Embryonic facial prominence (tissue), 1 donor: ENCODE data around the gene CENPI.
"Not testable (repeated sequence)": the region's sequence is repeated elsewhere in the genome, so short reads cannot be mapped to it uniquely, and the experiment has no call there.

Source experiments
- DNase-seq: peaks from one replicate; pipeline ENCODE4 v3.0.0-alpha.2; 2016; ENCODE audit errors: extremely low spot score

Gene CENPI, protein sequence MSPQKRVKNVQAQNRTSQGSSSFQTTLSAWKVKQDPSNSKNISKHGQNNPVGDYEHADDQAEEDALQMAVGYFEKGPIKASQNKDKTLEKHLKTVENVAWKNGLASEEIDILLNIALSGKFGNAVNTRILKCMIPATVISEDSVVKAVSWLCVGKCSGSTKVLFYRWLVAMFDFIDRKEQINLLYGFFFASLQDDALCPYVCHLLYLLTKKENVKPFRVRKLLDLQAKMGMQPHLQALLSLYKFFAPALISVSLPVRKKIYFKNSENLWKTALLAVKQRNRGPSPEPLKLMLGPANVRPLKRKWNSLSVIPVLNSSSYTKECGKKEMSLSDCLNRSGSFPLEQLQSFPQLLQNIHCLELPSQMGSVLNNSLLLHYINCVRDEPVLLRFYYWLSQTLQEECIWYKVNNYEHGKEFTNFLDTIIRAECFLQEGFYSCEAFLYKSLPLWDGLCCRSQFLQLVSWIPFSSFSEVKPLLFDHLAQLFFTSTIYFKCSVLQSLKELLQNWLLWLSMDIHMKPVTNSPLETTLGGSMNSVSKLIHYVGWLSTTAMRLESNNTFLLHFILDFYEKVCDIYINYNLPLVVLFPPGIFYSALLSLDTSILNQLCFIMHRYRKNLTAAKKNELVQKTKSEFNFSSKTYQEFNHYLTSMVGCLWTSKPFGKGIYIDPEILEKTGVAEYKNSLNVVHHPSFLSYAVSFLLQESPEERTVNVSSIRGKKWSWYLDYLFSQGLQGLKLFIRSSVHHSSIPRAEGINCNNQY

DNA sequence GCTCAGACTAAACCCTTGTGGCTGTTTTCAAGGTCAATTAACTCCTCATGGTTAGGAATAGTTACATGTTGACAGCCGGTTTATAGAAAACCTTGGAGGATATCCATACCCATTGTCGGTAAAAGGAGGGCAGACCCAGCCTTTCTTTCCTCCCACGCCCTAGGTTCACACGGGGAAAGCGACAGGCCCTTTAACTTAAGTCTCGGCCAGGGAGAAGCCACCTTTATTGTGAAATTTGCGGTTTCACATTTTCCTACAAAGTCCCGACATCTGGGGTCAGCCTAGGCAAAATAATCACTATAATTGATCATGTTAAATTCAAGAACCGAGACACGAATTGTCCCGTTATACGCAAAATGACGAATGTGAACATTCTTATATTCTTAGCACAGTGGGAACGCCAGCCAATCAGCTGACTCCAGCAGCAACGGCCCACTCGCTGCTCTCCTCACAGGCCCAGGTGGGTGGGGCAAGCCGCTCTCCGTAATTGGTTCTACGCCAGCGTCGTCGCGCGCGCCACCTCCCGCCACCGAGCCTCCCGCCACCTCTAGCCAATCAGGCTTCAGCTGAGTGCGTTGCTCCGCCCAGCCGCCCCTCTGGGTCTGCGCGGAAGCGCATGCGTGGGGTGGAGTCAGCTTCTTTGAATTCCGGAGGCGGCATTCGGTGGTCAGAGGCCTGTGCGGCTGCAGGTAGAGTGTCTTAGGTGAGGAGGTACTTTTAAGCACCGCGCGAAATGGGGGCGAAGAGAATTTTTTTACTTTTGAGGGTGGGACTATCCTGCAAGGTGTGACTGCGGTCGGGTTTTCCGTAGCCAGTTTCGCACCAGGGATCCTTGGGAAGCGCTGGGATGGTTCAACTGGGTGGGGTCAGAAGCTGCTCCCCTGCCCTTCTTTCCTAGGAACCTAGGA is at the start of gene CENPI:
TSS of gene CENPI (plus strand) at position 659 of the 908 bp plus-strand sequence. CDS start 2,867 bp downstream, outside the sequence.
- DNase-seq = peak; percentile 80

DNA sequence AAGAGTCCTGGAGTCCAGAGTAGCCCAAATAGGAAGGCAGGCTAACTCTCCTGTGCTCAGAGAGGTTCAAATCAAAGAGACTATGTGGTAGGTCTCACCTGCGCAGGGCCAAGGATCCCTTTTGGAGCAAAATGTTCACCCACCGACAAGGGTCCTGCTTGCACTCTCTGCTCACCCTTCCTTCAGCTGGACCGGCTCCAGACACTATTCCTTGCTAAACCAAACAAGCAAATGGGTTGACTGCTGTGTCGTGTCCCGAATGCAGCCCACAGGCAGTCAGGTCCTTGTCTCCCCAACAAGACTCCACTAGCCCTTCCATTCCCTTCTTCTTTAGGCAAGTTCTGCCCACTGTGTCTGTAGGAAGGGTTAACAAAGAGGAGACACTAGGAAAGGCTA is 46.9 kb upstream of the CENPI start:
- DNase-seq = no peak

DNA sequence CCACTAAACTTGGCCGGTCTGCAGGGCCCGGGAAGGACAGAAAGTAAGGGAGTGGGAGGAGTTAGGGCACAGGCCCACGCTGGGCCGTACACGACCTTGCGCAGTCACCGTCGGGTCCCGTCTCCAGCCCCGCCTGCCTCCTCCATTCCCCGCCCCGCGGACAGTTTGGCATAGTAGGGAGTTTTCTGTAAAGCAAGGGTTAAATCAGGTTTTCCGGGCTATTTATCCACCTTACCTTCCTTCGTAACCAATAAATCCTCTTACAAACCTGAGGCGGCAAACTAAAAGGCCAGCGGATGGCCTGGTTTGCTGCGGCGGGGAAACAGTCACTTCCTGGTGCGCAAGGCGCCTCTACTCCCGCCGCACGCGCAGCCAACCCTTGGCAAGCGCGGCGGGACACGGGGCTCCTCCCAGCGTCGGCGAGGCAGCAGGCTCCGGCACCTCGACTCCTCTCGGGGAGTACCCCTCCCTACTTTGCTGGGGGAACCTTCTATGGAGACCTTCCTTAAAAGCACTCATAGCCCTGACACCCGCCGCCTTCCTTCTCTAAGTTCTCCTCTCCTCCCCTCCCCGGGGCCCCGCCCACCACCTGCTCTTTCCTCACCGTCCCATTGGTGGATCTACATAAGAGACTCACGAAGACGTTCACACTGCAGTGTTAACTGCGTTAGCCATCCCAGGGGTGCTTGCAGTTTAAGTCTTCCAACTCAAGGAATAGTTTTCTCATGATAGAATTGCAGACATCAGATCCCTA is 46.3 kb upstream of the CENPI start, which contains the start of gene TRMT2B:
TSS of gene TRMT2B (minus strand) at position 563 of the 754 bp plus-strand sequence. CDS start 9,822 bp downstream, outside the sequence.
- peak; percentile 7 for DNase-seq

DNA sequence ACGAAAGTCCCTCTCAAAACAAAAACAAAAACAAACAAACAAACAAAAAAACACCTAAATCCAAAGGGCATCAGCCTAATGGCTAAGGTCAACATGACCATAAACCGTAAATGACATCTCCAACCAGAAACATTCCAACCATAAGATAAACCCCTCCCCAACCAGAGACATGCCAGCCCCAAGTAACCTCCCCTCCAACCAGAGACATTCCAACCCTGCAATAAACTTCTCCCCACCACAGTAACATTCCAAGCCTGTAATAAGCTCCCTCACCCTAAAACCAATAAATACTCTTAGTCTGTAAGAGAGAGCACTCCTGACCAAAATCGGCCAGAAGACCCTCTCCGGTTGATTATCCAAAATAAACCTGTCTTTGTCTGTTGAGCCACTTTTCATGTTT is 41.5 kb upstream of the CENPI start:
- DNase-seq = not testable (repeated sequence)

DNA sequence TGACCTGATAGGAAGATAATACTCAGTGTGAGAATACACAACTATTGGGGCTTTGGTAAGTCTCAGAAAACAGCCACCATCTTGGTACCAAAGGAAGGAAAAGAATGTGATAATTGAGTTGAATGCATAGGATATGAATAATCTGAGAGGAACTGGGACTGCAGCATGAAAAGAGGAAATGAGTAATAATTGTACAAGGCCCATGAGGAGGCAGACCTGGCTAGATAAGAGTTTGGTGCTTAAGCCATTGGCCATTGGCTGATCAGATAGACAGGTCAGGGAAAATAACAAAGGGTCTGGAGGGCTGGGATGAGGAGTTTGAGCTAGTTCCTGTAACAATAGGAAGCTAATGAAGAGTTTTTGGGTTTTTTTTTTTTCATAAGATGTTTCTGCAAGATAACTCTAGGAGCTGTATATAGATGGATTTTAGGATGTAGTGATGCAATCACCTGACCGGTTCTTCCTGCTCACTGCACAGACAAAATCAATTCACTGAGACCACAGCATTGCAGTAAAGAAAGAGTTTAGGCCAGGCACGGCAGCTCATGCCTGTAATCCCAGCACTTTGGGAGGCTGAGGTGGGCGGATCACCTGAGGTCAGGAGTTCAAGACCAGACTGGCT is 40.8 kb upstream of the CENPI start:
- no peak for DNase-seq

DNA sequence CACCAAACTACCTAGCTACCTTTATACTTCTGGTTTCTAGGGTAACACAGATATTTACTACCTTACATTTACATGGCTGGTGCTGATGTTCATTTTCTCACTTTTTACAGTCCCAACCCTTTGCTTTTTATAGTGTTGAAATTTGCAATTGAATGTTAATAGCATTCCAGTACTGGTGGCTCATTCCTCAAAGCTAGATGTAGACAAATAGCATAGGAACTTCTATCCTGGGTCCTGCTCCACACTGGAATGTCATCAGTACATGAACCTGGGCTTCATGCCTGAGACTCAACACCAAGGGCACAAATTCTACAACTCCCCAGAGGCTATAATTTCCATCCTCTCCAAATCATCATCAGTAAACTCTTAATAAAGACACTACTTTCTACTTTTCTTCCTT is 35.8 kb upstream of the CENPI start:
- DNase-seq = no peak

DNA sequence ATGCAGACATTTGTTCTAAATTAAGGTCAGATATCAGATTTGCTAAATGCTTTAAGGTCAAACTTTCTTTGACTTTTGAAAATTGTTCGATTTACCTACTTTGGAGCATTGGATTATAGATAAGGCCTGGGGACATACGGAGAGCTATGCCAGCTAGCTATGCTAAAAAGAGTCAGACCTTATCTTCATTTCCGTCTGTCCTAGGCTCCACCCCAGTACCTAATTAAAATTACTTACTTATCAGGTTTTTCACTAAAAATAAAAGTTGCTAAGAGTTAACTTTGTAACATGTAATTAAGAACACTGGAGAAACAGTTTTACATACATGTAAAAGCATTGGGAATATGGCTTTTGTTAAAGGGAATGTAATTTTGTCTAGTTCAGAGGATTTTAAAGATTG is 26.4 kb upstream of the CENPI start:
- DNase-seq = no peak

DNA sequence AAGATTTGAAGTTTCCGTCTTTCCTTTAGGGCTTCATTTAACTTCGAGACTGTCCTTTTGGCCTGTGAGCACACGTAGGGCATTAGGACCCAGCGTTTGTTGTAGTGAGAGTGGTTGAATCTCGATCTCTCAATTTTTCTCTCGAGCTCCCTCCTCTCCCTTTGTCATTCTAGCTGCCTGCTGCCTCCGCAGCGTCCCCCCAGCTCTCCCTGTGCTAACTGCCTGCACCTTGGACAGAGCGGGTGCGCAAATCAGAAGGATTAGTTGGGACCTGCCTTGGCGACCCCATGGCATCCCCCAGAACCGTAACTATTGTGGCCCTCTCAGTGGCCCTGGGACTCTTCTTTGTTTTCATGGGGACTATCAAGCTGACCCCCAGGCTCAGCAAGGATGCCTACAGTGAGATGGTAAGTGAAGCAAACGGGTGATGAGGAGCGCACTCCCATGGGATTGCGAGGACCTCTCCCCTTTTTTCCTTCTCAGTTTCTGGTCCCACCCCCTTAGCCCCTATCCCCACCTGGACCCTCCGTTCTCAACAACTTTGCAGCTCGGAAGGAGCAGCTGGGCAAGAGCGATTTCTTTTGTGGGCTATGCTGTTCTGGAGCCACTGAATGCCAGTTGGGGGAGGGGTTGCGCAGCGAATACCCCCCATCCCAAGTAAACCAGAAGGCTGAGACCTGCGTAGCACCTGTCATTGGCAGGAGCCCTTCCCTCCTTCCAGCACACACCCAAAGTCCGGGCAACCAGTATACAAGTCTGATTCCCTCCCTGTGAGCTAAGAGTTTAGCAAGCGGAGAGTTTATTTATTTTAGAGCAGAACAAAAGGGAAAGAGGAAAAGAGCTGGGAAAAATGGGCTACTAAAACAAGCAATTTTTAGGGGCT is 19.0 kb upstream of the CENPI start, which contains the start of gene TMEM35A:
TSS of gene TMEM35A (plus strand) at position 164 of the 883 bp plus-strand sequence. CDS start at position 288, 124 bp downstream.
- DNase-seq = no peak

DNA sequence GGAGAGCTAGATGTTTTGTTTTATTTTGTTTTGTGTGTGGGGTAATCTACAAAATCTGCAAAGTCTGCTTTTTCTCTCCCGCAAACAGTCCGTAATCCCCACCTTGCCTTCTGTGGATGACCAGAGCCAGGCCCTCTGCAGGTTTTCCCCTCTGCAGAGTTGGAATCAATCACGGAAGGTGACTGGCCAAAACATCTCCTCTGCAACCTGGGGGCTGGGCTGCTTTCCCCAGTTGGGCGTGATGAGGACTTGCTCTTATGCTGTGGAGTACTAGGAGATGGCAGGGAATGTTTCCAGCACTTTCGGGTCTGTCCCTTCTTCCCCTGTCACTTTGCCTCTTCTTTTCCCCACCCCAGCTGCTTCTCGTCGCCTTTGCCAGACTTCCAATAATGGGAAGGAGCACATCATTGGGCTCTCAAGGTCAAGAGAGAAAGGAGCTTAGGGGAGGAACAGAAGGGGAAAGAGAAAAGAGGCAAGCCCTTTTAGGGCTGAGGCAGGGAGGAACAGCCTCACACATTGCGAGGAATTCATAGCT is 18.2 kb upstream of the CENPI start:
- no peak for DNase-seq

DNA sequence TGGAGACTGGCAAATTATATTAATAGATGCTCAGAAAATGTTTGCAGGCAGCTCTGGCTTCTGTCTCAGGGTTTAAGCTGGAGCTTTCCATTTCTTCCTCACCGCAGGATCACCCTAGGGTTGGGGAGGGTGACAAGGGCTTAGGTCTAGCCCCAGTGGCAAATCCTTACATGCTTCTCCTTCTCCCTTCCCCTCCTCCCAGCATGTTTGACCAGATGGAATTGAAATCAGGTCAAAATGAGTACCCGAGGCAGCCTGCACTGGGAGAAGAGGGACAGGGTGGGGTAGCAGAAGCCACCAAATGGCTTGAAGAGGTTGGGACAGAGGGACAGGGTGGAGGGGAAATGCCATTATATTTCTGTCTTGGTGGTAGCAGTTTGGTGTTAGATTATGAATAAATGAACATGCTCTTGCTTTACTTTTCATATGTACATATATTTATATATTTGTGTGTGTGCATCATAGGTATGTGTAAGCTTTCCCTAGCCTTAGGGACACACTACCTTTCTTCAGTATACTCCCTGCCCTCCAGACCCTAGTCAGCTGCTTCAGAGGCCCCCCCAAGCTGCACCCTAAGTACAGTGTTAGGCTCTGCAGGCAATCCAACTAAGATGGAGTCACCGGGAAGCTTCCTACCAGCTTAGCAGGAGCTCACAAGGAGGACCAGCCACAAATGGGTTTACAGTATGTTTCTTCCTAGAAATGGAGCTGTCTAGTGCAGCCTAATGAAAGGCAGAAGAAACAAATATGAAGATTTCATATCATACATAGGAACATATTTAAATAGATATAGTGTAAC is 17.5 kb upstream of the CENPI start:
- DNase-seq = no peak

DNA sequence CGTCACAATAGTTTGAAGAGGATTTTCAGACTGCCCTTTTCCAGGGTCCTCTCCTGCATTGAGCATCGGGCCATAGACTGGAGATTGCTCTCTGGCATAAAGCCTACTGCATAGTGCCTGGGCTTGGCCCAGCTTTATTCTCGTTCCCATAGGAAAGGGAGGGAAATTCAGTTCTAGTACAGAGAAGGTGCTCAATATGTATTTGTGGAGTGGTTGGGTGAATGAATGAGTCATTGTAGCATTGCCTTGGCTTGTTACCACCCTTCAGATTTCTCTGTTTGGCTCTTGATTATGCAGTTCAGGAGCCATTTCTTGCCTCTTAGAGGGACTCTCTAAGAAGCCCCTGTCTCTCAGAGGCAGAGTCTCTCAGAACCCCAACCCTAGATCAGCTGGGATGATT is 16.8 kb upstream of the CENPI start:
- DNase-seq = no peak

DNA sequence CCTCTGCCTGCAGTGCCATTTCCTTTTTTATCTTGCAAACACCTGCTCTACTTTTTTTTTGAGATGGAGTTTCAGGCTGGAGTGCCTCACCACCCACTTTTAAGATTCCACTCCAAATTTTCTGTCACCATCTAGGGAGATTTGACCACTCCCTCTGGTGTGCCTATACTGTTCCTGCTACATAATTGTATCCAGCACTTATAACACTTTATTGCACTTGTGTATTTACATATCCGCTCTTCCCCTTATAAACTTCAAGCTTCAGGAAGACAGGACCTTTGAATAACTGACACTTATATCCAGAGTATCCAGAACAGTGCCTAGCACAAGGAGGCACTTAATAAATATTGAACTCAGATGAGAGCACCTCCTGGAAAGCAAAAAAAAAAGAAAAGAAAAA is 6.2 kb upstream of the CENPI start:
- DNase-seq = no peak

DNA sequence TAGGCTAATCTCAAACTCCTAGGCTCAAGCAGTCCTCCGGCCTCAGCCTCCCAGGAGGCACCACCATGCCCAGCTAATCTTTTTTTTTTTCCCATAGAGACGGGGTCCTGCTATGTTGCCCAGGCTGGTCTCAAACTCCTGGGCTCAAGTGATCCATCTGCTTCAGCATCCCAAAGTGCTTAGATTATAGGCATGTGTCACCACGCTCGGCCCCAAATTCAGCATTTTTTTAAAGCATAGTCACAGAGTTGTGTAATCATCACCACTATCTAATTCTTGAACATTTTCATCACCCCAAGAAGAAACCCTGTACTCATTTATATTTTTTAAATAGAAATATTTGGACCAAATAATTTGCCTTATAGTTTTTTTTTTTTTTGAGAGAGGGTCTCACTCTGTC is 10.3 kb downstream of the CENPI start:
- no peak for DNase-seq

DNA sequence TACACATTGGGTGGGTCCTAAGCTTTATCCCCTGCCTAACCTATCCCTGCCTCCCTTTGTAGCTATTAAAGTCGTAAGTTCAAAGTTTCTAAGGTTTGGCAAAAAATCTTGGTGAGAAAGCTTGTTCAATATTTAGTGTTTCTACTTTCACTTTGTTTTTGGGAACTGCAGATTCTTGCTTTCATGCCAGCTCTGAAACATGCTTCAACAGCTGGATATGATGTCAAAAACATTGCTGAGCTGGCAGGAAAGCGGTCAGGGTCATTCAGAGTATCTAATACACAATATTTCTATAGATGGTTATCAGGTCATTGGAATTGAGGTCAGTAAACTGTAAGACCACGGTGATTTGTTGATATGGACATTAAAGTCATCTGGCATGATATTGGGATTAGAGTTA is 19.7 kb downstream of the CENPI start:
- DNase-seq = no peak

DNA sequence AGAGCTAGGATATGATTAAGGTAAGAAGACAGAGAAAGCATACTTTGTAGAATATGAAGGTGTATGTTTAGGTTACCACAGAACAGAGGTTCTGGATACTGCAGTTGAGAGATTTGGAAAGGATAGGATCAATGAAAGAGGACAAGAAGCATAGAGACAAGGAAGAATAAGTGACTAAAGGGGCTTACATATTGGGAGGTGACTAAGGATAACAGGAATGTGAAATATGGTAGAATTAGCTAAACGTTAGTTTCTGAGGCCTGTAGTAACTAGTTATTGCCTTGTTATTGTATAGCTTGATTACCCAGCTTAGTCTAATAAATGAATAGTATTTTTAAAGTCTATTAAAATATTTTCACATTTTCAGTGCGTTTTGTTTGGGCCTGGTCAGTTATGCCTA is 38.2 kb downstream of the CENPI start:
- no peak for DNase-seq
